Loucy (cell line): ENCODE measurements around the gene CASZ1.

Source experiments
- H2AFZ ChIP-seq: fragments of 200-600 bp; sonication (generic); 2 replicates; pipeline ENCODE4 v1.6.0; 2016; ENCODE audit warnings: antibody characterized with exemption, mild to moderate bottlenecking, low read length, moderate library complexity
- H3F3A ChIP-seq: fragments of 200-600 bp; 2 replicates; pipeline ENCODE4 v1.6.0; 2016; ENCODE audit warnings: antibody characterized with exemption, low read depth, mild to moderate bottlenecking
- H3K27me3 ChIP-seq: fragments of 200-600 bp; sonication (generic); 2 replicates; pipeline ENCODE4 v1.6.1; 2014; ENCODE audit warnings: low read length, mild to moderate bottlenecking; ENCODE audit not compliant: insufficient read depth, poor library complexity, severe bottlenecking
- H3K36me3 ChIP-seq: fragments of 200-600 bp; sonication (generic); 2 replicates; pipeline ENCODE4 v1.6.1; 2016; ENCODE audit warnings: low read length; ENCODE audit not compliant: insufficient read depth
- H3K4me1 ChIP-seq: fragments of 200-600 bp; sonication (generic); 2 replicates; pipeline ENCODE4 v1.5.1; 2014; ENCODE audit warnings: low read length, mild to moderate bottlenecking; ENCODE audit not compliant: insufficient read depth, poor library complexity, severe bottlenecking
- H3K4me2 ChIP-seq: fragments of 200-600 bp; sonication (generic); 2 replicates; pipeline ENCODE4 v1.6.0; 2014; ENCODE audit warnings: antibody characterized with exemption, low read length, low read depth, mild to moderate bottlenecking; ENCODE audit not compliant: poor library complexity, severe bottlenecking
- H3K4me3 ChIP-seq: fragments of 200-600 bp; sonication (generic); 2 replicates; pipeline ENCODE4 v1.5.1; 2014; ENCODE audit warnings: low read length, mild to moderate bottlenecking, mixed read lengths; ENCODE audit not compliant: poor library complexity, severe bottlenecking
- H3K79me2 ChIP-seq: fragments of 200-600 bp; sonication (generic); 2 replicates; pipeline ENCODE4 v1.6.1; 2014; ENCODE audit warnings: low read length; ENCODE audit not compliant: insufficient read depth
- H3K9ac ChIP-seq: fragments of 200-600 bp; sonication (generic); 2 replicates; pipeline ENCODE4 v1.6.0; 2014; ENCODE audit warnings: mild to moderate bottlenecking, low read depth, low read length, moderate library complexity; ENCODE audit not compliant: poor library complexity, severe bottlenecking
- H3K9me2 ChIP-seq: fragments of 200-600 bp; sonication (generic); replicated peaks from 2 replicates; pipeline ENCODE4 v1.6.1; 2016; ENCODE audit warnings: low read depth, low read length, mixed read lengths
- H3K9me3 ChIP-seq: fragments of 200-600 bp; sonication (generic); 2 replicates; pipeline ENCODE4 v1.6.1; 2014; ENCODE audit warnings: mild to moderate bottlenecking, antibody characterized with exemption, low read length, low read depth; ENCODE audit not compliant: insufficient read depth
- H4K20me1 ChIP-seq: fragments of 200-600 bp; sonication (generic); 2 replicates; pipeline ENCODE4 v1.6.0; 2014; ENCODE audit warnings: antibody characterized with exemption, low read length, mild to moderate bottlenecking; ENCODE audit not compliant: insufficient read depth, poor library complexity, severe bottlenecking
- CTCF ChIP-seq: fragments of 200-600 bp; sonication (generic); conservative IDR thresholded peaks from 2 replicates; pipeline ENCODE4 v1.5.1; 2014; ENCODE audit warnings: mild to moderate bottlenecking, antibody characterized with exemption, low read length
- EZH2phosphoT487 ChIP-seq: fragments of 200-600 bp; IDR thresholded peaks from 2 replicates; pipeline ENCODE4 v1.6.1; 2018; ENCODE audit warnings: antibody characterized with exemption, mild to moderate bottlenecking, moderate library complexity, borderline replicate concordance

Gene CASZ1

GRCh38 chr1:10814976-10815857 is 18.8 kb upstream of the CASZ1 start:
- H3K4me3 ChIP-seq, result no peak overlapping the region
- no peak overlapping the region for H3K4me2 ChIP-seq
- no peaks in the 10 kb centered on the region for H4K20me1 ChIP-seq
- no peaks in the 10 kb centered on the region for H3K4me1 ChIP-seq
- no peaks in the 10 kb centered on the region for H3K27me3 ChIP-seq
- no peaks in the 10 kb centered on the region for H3K79me2 ChIP-seq
- H3F3A ChIP-seq, result no peaks in the 10 kb centered on the region
- H3K36me3 ChIP-seq, result no peaks in the 10 kb centered on the region
- no peaks in the 10 kb centered on the region for H3K9me3 ChIP-seq
- H2AFZ ChIP-seq, result no peak overlapping the region
- no peaks in the 10 kb centered on the region for H3K9me2 ChIP-seq
- no peak overlapping the region for H3K9ac ChIP-seq
- TF ChIP-seq CTCF, result no peak
- TF ChIP-seq EZH2phosphoT487, result no peak

DNA sequence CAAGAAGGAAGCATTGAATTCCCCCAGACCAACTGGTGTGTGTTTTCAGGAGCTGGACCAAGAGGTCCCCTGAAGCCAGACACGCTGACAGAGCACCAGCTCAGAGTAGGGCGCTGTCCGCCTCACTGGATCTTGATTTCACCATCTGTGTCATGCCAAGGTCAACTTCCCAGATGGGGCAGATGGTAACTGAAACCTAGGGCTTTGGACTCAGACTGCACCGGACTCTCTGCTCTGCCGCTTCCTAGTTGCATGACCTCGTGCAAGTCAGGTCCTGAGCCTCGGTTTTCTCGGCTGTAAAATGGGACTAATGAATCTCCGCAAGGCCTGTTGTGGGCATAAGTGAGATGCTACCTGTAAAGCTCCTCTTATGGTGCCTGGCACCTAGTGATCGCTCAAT is 17.9 kb upstream of the CASZ1 start:
- no peak for TF ChIP-seq EZH2phosphoT487
- TF ChIP-seq CTCF, result no peak
- Histone ChIP-seq H3K4me1 (no peaks in the 10 kb centered on the region), H3F3A (no peaks in the 10 kb centered on the region), H3K9ac (no peak overlapping the region), H3K36me3 (no peaks in the 10 kb centered on the region), H4K20me1 (no peaks in the 10 kb centered on the region), H3K4me2 (no peak overlapping the region), H2AFZ (no peak overlapping the region), H3K4me3 (no peak overlapping the region), H3K9me2 (no peaks in the 10 kb centered on the region), H3K79me2 (no peaks in the 10 kb centered on the region), H3K27me3 (no peaks in the 10 kb centered on the region), H3K9me3 (no peaks in the 10 kb centered on the region)

GRCh38 chr1:10813799-10814198 is 17.4 kb upstream of the CASZ1 start:
- H3F3A ChIP-seq, result no peaks in the 10 kb centered on the region
- no peaks in the 10 kb centered on the region for H3K9me3 ChIP-seq
- no peaks in the 10 kb centered on the region for H3K36me3 ChIP-seq
- no peak overlapping the region for H3K4me3 ChIP-seq
- H3K79me2 ChIP-seq, result no peaks in the 10 kb centered on the region
- H4K20me1 ChIP-seq, result no peaks in the 10 kb centered on the region
- no peak overlapping the region for H3K9ac ChIP-seq
- H3K4me2 ChIP-seq, result no peak overlapping the region
- TF ChIP-seq EZH2phosphoT487 (no peak), CTCF (no peak)
- no peak overlapping the region for H2AFZ ChIP-seq
- H3K27me3 ChIP-seq, result no peaks in the 10 kb centered on the region
- no peaks in the 10 kb centered on the region for H3K9me2 ChIP-seq
- no peaks in the 10 kb centered on the region for H3K4me1 ChIP-seq
